NCI-H2029 (cell line): ENCODE measurements around the gene KIF2C.
"Not testable (repeated sequence)": the region's sequence is repeated elsewhere in the genome, so short reads cannot be mapped to it uniquely, and the experiment has no call there.

Experiments used
- DNase-seq: peaks from one replicate; lab custom pipeline; 2025; lab: John Stamatoyannopoulos, UW

The KIF2C gene

DNA sequence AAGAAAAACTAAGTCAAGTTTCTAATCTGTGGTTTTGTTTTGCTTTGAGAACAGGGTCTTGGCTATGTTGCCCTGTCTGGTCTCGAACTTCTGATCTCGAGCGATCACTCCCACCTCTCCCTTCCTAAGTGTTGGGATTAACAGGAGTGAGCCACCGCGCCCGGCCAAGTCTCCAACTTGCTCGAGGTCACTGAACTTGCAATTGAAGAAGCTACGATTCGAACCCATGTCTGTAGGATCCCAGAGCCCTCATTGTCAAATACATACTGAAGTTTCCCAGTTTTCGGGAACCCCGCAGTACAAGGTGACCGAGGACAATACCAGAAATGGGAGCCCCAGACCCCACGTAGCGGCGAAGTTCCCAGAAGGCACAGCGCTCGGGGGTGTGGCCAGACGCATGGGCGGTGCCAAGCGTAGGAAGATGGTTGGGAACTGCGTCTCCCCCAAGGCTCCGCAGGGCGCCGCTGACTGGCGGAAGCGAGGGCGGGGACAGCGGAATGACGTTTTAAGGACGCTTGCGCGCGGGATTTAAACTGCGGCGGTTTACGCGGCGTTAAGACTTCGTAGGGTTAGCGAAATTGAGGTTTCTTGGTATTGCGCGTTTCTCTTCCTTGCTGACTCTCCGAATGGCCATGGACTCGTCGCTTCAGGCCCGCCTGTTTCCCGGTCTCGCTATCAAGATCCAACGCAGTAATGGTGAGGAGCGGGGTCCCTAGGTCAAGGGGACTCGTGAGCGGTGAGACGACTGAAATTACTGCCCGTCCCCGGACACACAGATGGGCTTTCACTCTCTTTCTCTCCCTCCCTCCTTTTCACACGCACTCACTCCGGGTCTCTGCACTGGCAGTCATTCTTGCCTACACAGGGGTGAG lies at the start of gene KIF2C:
Gene KIF2C, plus strand, starts transcription at position 531 of the 872 bp plus-strand sequence. Its CDS starts 96 bp downstream, at position 627.
- peak; percentile 99 for DNase-seq

DNA sequence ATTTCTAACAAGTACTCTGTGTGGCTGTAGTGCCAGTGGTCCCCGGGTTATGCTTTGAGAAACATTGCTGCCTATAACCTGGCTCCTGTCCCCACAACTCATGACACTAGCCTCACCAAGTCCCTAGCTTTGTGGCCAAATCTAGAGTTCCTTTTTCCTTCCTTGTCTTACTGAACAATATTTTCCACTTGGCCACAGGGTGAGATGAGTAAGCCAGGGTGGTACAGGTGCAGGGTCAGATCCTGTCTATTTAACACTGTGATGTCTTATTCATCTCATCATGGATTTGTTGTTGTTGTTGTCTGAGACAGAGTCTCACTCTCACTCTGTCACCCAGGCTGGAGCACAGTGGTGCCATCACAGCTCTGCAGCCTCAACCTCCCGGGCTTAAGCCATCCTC lies 46.5 kb upstream of the KIF2C start:
- no peak for DNase-seq

DNA sequence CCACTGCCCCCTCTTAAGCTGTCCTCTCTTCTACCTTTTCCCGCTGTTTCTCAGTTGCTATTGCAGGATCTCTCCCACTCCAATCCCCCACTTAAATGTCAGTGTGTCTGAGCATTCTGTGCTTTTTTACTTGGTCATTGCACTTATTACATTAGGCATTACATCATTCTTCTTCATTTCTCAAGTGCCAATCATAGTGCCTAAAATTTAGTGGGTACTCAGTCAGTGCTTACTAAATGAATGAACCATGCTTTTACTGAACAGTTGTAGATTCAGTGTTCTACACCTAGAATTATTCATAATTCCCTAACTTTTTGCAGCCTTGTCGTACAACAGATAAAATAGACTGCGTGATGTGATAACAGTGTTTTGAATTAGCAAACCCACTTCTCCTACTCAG lies 45.7 kb upstream of the KIF2C start:
- no peak for DNase-seq

DNA sequence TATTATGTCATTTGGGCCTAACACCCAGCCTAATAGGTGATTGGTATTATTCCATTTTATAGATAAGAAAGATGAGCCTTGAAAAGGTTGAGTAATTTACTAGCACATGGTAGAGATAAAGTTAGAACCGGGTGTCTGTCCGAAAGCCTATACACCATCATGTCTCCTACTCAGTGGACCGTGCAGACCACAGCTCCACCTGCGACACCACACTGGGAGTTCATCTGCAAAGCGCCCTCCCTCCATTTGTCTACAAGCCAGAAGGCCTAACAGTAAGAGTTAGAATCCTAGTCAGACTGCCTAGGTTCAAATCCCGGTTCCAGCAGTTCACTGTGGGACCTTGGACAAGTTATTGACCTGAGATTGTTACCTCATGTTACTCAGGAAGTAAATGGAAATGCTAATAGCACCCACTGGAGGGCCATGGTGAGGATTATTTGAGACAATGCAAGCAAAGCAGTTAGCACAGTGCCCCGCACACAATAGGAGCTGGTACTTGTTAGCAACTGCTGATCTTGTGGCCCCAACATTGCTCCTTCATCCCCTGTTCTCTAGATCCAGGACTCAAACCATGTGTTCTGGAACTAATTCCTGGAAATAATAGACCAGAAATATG lies 44.7 kb upstream of the KIF2C start:
- no peak for DNase-seq

DNA sequence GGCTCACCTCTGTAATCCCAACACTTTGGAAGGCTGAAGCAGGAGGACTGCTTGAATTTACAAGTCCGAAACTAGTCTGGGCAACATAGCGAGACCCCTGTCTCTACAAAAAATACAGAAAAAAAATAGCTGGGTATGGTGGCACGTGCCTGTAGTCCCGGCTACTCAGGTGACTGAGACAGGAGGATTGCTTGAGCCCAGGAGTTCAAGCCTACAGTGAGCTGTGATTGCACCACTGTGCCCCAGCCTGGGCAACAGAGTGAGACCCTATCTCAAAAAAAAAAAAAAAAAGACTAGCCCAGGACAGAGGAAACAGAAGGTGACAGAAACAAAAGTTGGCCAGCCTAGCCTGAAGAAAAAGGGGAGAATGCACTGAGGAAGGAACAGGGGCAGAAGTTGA lies 44.0 kb upstream of the KIF2C start:
- DNase-seq: no peak

DNA sequence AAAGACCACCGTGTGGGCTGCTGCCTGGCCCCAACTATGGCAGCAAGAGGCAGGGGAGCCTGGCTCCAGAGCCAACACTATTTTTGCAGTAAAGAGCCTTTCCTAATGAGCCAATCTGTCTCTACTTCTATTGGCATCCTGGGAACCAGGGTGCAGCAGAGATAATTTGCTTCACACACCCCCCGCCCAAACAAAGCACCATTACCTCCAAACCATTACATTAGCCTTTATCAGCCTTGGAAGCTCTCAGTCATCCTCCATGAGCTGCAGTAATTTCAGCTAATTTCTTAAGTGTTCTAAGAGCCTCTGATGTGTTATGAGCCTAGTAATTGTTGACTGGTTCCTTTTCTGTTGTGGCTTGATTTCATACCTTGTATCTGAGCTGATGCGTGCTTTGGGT lies 43.5 kb upstream of the KIF2C start:
- no peak for DNase-seq

DNA sequence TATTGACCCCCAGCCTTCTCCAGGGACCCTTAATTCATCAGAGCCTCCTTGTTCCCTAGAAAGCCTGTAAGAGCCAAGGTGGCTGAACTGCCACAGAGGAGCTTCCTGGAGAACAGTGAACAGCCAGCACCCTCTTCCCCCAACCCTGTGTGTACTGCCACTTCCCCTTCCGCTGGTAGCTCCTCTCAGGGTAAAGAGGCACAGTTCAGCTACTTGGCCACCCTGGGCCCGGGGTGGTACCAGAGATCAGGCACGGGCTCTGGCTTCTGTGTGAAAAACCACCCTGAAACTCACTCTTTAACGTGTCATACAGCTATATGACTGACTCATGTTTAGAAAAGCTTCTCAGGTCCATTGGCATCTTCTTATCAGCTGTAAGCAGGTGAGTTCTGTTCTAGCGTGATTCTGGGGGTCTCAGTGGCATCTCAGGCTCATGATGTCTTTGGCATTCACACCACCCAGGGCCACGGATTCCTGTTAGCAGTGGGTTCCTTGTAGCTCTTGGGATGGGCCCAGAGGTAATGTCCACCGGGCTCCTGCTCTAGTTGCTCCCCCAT lies 42.8 kb upstream of the KIF2C start:
- DNase-seq: no peak

DNA sequence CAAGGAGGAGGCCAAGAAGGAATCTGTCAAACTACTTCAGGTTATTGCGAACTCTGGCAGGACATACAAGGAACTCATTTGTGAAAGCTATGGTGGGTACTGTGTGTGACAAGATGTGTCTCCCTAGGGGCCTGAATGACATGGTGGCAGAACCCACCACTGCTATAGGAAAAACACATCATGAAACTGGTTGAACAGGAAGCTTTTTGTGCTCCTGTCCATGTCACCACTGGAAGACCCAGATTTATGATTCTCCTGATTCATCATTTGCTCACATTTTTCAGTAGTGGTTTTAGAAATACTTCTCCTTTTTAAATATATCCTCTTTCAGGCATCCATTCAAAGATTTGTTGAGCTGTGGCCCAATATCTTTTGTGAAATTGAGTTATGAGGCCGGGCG lies 41.5 kb upstream of the KIF2C start:
- no peak for DNase-seq

DNA sequence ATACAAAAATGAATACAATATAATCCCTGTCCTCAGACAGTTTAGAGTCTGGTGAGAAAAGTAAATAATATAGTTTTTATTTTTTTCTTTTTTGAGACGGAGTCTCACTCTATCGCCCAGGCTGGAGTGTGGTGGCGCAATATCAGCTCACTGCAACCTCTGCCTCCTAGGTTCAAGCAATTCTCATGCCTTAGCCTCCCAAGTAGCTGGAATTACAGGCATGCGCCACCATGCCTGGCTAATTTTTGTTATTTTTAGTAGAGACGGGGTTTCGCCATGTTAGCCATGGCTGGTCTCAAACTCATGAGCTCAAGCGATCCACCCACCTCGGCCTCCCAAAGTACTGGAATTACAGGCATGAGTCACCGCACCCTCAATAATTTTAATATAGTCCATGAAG lies 40.3 kb upstream of the KIF2C start:
- DNase-seq: not testable (repeated sequence)

DNA sequence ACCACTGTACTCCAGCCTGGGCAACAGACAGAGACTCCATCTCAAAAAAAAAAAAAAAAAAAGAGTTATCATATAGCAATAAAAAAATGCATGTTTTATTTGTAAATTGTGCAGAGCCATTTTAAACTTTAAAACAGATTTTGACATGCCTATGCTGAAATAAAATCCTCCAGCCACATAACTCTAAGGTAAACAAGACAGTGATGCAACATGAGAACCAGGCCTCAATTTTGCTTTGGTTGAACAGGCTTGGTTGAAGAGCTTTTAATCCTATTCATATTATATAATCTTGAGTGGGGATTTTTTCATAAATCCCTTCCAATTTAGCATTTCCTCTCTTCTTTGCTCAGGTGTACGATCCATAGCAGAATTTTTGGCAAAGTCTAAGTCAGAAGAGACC lies 39.1 kb upstream of the KIF2C start:
- peak; percentile 10 for DNase-seq

DNA sequence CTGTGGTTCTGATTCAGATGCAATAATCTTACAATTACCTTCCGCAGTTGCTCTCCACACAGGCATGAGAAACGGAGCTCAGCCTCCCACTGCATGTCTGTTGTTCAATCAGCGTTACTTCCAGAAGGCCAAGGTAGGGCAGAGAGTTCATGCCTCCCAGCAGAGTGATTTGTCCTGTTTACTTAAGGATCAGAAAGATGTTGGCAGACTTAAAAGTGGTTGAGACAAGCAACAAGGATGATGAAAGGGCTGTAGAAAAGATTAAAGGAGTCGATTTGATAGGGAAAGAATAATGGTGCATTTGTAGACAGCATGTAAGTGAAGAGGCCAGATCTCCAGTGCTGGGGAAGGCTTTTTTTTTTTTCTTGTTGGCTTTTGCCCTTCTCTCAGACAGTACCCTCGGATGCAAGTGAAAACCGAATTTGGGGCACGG lies 38.5 kb upstream of the KIF2C start:
- no peak for DNase-seq

DNA sequence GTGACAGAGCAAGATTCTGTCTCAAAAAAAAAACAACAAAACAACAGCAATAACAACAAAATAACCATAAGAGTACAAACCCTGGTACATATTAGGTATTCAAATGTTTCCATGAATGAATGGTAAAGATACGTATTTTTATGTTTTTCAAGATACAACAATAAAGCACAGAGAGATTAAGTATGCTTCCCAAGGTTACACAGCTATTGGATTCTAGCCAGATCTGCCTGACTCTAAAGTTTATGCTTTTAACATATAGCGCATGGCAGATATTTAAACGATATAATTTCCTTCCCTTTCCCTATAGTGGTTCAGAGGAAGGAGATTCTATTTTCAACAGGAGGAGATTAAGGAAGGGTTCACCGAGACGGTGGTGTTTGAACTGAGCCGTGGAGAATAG lies 34.2 kb upstream of the KIF2C start:
- DNase-seq: no peak

DNA sequence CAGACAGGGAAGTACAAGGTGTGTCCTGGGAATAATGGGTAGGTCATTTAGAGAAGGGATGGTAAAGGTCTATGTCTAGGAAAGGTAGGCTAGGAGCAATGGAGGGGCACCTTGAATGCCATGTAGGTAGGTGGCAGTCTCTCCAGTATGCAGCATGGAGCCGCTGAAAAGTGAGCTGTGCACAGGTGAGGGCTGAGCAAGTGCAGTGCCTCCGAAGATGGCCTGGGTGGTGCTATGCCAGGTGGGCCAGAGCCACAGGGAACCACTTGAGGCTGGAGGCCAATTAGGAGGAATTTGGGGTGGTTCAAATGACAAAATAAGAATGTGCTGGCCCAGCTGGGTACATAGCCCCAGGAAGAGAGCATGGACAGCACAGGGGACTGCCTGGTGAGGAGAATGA lies 33.7 kb upstream of the KIF2C start:
- DNase-seq: no peak

DNA sequence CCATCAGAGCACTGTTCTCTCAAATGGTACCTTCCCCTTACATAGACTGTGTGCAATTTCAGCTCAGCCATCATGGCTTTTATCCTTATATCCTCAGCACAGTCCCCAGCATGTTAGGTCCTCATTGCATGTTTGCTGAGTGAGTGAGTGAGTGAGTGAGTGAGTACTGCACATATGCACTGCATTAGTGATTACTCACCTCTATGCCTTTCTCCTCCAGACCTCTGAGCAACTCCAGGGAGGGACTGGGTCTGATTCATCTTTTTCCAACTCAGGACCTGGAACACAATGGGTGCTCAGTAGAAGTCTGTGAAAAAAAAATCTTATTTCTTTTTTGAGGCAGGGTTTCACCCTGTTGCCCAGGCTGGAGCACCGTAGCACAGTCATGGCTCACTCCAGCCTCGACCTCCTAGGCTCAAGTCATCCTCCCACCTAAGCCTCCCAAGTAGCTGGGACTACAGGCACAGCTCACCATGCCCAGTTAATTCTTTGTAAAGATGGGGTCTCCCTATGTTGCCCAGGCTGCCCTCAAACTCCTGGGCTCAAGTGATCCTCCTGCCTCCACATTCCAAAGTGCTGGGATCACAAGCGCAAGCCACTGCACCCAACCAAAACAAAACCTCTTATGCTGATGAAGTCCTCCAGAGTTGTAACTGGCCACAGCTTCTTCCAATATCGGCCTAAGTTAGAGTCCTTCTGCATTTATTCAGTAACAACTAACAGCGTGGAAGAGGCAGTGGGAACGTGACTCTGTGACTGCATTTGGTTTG lies 32.3 kb upstream of the KIF2C start:
- DNase-seq: no peak

DNA sequence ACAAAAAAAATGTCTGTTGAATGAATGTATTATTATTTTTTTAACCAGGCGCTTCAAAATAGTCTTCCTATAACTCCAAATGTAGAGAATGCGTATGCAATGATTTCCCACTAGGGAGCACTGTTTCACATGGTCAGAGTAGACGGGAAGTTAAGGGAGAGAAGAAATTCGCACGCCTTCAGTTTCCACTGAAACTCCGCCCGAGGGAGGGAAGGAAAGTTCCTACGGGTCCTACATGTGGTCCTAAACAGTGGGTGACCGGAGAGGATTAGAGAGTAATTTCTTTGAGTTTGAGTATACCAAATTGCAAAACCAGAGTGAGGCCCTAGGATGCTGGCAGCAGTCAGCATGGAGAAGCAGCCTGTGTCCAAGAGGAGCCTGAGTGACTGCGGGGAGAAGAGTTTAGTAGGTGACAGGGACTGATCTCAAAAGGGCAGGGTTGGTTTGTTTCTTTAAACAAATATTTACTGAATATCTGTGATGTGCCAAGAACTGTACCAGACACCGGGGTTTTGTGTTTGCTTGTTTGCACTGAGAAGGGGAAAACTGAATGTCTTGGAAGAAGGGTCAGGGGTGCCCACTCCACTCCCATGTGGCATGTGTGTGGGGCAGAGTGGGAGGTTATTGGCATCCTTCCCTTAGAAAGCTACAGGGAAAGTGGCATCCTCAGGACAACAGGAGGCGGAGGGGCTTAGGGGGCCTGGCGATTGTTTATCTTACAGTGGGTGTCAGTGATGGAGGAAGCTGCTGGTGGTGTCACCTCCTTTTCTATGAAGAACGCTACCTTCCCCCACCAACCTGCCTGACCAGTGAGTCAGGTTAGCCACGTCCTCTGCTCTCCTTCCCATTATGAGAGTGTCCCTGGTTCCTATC lies 31.4 kb upstream of the KIF2C start:
- peak; percentile 63 for DNase-seq

DNA sequence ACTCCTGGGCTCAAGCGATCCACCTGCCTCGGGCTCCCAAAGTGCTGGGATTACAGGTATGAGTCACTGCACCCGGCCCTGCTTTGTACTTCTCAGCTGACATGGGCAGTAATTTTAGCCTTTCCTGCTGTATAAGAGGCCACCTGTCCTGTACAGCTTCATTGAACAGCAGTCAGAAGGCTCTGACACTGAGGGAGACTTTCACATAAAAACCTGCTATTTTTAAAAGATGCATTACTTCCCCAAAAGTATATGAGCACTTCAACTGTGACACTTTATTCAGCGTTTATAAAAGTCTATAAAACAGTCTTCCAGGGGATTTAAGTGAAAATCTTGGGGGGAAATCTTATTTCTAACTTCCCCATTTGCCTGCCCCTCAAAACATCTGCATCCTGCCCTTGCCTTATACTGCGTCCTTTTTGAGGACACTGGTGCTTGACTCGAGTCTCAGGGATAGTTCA lies 26.3 kb upstream of the KIF2C start:
- DNase-seq: peak; percentile 87

DNA sequence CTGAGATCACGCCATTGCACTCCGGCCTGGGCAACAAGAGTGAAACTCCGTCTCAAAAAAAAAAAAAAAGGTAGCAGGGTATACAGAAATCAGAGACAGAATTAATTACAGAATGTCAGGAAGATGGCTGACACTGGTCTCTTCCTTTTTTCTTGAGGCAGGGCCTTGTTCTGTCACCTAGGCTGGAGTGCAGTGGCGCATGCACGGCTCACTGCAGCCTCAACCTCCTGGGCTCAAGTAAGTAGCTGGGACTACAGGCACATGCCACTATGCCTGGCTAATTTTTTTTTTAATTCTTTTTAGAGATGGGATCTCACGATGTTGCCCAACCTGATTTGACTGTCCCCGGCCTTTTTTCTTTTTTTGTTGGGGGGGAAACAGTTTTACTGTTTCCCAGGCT lies 25.1 kb upstream of the KIF2C start:
- DNase-seq: no peak

DNA sequence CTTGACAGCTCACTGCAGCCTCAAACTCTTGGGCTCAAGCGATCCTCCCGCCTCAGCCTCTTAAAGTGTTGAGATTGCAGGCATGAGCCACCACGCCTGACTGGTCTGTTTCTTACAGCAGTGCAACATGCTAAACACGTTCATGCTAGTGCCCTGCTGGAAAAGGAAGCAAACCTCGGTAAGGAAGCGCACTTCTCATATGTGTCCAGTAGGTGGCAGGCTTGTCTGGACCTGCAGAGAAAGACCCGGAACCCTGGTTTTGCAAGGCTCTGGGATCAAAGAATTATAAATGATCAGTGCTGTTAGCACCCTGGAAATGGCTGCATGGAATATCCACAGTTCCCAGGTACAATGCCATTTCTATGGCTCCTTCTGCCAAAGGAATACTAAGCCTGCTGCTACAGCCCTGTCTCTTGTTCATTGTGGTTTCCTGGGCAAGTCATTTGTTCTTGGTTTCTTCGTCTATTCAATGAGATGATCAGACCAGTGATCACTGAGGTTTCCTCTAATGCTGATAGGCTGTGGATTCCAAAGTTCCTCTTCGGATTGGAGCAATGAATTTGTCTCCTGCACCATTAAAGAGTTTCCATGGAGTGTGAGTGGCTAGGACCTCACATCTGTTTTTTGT lies 24.6 kb upstream of the KIF2C start:
- peak; percentile 83 for DNase-seq

DNA sequence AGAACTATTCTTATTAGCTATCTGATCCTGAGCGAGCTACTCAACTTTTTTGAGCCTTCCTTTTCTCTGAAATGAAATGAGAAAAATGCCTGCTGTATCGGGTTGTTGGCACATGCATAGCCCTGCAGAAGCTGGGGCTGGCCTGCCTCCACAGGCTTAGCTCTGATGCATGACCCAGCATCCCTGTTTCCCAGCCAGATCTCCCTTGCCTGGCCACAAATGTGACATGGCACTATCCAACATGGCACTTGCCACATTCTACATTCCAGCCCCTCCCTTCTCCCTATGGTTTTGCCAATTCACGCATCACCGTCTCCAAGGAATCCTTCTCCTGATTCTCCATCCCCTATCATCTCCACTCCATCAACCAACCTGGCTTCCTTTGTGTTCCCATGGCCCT lies 22.5 kb upstream of the KIF2C start:
- DNase-seq: no peak

DNA sequence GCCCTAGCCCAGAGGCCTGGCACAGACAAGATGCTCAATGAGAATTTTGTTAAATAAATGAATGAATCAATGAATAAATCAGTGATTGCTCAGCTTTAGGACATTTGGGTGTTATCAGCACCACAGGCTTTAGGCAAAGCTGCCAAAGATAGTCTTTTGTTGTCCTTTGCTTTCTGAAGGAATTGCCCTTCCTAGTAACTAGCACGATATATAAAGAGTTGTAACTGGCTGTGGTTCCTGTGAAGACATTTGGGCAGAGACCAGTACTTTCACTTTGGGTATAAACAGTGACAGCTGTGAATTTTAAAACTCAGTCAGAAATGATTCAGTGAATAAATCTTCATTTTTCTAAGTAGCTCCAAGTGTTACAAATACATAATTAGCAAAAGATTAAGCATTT lies 22.0 kb upstream of the KIF2C start:
- DNase-seq: no peak

DNA sequence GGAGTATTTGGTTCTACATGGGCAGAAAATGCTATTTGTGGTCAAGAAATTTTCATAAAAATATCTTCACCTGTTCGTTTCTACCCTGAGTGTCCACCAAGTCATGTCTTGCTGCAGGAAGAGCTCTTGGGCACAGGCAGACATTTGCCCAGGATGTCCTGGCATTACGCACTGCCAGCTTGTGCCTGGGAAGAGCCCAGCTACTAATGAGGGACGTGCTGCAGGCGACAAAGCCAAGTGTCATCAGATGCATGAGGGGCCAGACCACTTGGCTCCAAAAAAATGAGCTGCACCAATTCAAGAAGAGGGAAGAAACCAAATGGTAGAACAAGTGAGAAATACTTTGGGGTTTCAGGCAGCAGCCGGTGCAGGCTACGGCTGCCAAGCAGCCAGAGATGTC lies 21.5 kb upstream of the KIF2C start:
- no peak for DNase-seq
